Astrocyte of the spinal cord (primary cell): ENCODE measurements around the gene ALKBH7.
"Not testable (repeated sequence)": the region's sequence is repeated elsewhere in the genome, so short reads cannot be mapped to it uniquely, and the experiment has no call there.

ENCODE experiments used
- DNase-seq: peaks from one replicate; pipeline ENCODE4 v3.0.0; 2011; ENCODE audit warnings: low read depth, low spot score
- H3K4me3 ChIP-seq: 2 replicates; pipeline ENCODE4 v1.5.1; 2011; ENCODE audit warnings: low read depth, mild to moderate bottlenecking, low read length, moderate library complexity
- in situ Hi-C: cut with HindIII; loops from 2 replicates; pipeline ENCODE4 v1.10.0; 2017; ENCODE audit warnings: low sequenced_read_pairs
- TF ChIP-seq, protein P1 (sequence below): IDR thresholded peaks from 2 replicates; pipeline ENCODE4 v1.5.1; 2012; ENCODE audit warnings: low read depth, mild to moderate bottlenecking, low read length, inconsistent platforms

The ALKBH7 gene

GRCh38 chr19:6340493-6341201 is 31.9 kb upstream of the ALKBH7 start:
- in situ Hi-C loops = no loop called here
- TF ChIP-seq, protein P1, sequence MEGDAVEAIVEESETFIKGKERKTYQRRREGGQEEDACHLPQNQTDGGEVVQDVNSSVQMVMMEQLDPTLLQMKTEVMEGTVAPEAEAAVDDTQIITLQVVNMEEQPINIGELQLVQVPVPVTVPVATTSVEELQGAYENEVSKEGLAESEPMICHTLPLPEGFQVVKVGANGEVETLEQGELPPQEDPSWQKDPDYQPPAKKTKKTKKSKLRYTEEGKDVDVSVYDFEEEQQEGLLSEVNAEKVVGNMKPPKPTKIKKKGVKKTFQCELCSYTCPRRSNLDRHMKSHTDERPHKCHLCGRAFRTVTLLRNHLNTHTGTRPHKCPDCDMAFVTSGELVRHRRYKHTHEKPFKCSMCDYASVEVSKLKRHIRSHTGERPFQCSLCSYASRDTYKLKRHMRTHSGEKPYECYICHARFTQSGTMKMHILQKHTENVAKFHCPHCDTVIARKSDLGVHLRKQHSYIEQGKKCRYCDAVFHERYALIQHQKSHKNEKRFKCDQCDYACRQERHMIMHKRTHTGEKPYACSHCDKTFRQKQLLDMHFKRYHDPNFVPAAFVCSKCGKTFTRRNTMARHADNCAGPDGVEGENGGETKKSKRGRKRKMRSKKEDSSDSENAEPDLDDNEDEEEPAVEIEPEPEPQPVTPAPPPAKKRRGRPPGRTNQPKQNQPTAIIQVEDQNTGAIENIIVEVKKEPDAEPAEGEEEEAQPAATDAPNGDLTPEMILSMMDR = no peak
- DNase-seq = no peak
- no peak overlapping the region for H3K4me3 ChIP-seq

- TF ChIP-seq, protein P1 = no peak
Observed at GRCh38 chr19:6343462-6343861, 29.1 kb upstream of the ALKBH7 start.

DNA sequence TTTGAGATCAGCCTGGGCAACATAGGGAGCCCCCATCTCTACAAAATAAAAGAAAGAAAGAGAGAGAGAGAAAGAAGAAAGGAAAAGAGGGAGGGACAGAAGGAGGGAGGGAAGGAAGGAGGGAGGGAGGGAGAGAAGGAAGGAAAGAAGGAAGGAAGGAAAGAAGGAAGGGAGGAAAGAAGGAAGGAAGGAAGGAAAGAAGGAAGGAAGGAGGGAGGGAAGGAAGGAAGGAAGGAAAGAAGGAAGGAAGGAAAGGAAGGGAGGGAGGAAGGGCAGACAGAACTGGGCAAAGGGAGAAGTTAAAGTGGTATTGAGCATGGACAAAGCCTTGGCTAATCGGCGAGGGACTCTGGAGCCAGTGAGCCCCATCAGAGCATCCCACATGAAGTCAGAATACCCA is 23.3 kb upstream of the ALKBH7 start:
- H3K4me3 ChIP-seq, DNase-seq, in situ Hi-C loops: not testable (repeated sequence)

More at GRCh38 chr19:6343462-6343861, 29.1 kb upstream of the ALKBH7 start:
- no peak overlapping the region for H3K4me3 ChIP-seq
- in situ Hi-C loops = no loop called here
- no peak for DNase-seq

DNA sequence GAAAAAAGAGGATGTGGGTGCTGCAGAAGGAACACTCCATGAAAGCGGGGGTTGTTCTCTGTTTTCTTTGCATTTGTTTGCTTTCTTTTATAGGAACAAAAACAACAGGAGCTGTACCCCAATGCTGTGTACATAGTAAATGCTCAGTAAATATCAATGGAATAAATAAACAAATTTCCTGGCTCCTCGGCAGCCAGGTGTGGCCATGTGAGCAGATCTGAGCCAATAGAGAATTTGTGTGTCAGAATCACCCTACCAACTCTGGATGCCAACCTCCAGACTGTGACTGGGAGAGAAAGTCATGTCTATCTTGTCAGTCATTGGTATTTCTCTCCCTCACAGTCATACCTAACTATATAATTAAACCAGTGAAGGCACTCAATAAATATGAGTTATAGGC is 21.9 kb upstream of the ALKBH7 start:
- TF ChIP-seq, protein P1 = no peak
- no peak overlapping the region for H3K4me3 ChIP-seq
- no peak for DNase-seq
- in situ Hi-C loops = no loop called here

GRCh38 chr19:6352381-6353165 is 20.0 kb upstream of the ALKBH7 start:
- TF ChIP-seq, protein P1 = no peak
- H3K4me3 ChIP-seq = no peak overlapping the region
- in situ Hi-C loops = no loop called here
- no peak for DNase-seq

GRCh38 chr19:6354098-6354674 is 18.4 kb upstream of the ALKBH7 start:
- in situ Hi-C loops = no loop called here
- no peak overlapping the region for H3K4me3 ChIP-seq
- TF ChIP-seq, protein P1 = peak; percentile 58
- DNase-seq = no peak

DNA sequence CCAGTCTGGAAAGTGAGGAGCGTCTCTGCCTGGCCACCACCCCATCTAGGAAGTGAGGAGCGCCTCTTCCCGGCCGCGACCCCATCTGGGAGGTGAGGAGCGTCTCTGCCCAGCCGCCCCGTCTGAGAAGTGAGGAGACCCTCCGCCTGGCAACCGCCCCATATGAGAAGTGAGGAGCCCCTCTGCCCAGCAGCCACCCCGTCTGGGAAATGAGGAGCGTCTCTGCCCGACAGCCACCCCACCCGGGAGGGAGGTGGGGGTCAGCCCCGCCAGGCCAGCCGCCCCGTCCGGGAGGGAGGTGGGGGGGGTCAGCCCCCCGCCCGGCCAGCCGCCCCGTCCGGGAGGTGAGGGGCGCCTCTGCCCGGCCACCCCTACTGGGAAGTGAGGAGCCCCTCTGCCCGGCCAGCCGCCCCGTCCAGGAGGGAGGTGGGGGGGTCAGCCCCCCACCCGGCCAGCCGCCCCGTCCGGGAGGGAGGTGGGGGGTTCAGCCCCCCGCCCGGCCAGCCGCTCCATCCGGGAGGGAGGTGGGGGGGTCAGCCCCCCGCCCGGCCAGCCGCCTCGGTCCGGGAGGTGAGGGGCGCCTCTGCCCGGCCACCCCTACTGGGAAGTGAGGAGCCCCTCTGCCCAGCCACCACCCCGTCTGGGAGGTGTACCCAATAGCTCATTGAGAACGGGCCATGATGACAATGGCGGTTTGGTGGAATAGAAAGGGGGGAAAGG is 17.1 kb upstream of the ALKBH7 start:
- in situ Hi-C loops, DNase-seq: not testable (repeated sequence)

More for the DNA sequence above, 17.1 kb upstream of the ALKBH7 start:
- H3K4me3 ChIP-seq = not testable (repeated sequence)
